PC-3 (cell line): Measurements from ENCODE around the gene EXD3. TPM values are rescaled to one million over a fixed set of nuclear protein-coding genes. Genes with fewer than 3 reads are reported as not detected.
"Not testable (repeated sequence)": the region's sequence is repeated elsewhere in the genome, so short reads cannot be mapped to it uniquely, and the experiment has no call there.

Experiments used
- ATAC-seq: fragments of 200-7000 bp; cut with Tn5 transposase; 2 replicates; pipeline ENCODE4 v1.9.1; 2020; ENCODE audit warnings: mild to moderate bottlenecking, moderate library complexity
- BruUV-seq: library from RNA; stranded (reverse); fragments of 400-500 nt; replicated peaks from 2 replicates; lab custom pipeline; 2021; lab: Mats Ljungman, UMichigan
- CTCF ChIA-PET: fragments of 300-600 bp; sonication (Branson Sonifier 250); formaldehyde crosslinking; loops from one replicate; lab custom pipeline; 2022; ENCODE audit warnings: antibody characterized with exemption; lab: Charles Lee
- POLR2A ChIA-PET: fragments of 300-600 bp; sonication (Branson Sonifier 250); formaldehyde crosslinking; loops from one replicate; lab custom pipeline; 2022; ENCODE audit warnings: antibody characterized with exemption; ENCODE audit not compliant: unreplicated experiment; lab: Charles Lee
- DNase-seq: peaks from one replicate; pipeline ENCODE4 v3.0.0-alpha.2; 2015
- H2AFZ ChIP-seq: fragments of 300-600 bp; sonication (generic); 2 replicates; pipeline ENCODE4 v1.6.0; 2016; ENCODE audit warnings: antibody characterized with exemption, low read length
- H3F3A ChIP-seq: fragments of 300-600 bp; sonication (generic); one replicate; pipeline ENCODE4 v1.6.0; 2017; ENCODE audit warnings: antibody characterized with exemption, low read length, control low read depth, mild to moderate bottlenecking; ENCODE audit not compliant: unreplicated experiment
- H3K27ac ChIP-seq: fragments of 300-600 bp; sonication (generic); 2 replicates; pipeline ENCODE4 v1.5.1; 2016; ENCODE audit warnings: mild to moderate bottlenecking, low read length
- H3K27me3 ChIP-seq: fragments of 300-600 bp; sonication (generic); 2 replicates; pipeline ENCODE4 v1.6.1; 2016; ENCODE audit warnings: low read length, mixed read lengths
- H3K36me3 ChIP-seq: fragments of 300-600 bp; sonication (generic); 2 replicates; pipeline ENCODE4 v1.6.1; 2016; ENCODE audit warnings: low read depth, mixed run types, low read length, mixed read lengths
- H3K4me1 ChIP-seq: fragments of 300-600 bp; sonication (generic); 2 replicates; pipeline ENCODE4 v1.5.1; 2016; ENCODE audit warnings: low read length; ENCODE audit not compliant: insufficient read depth
- H3K4me2 ChIP-seq: fragments of 300-600 bp; sonication (generic); 2 replicates; pipeline ENCODE4 v1.6.0; 2016; ENCODE audit warnings: low read length
- H3K4me3 ChIP-seq: fragments of 300-600 bp; sonication (generic); 2 replicates; pipeline ENCODE4 v1.5.1; 2016; ENCODE audit warnings: mild to moderate bottlenecking, low read length, mixed read lengths
- H3K79me2 ChIP-seq: fragments of 300-600 bp; sonication (generic); 2 replicates; pipeline ENCODE4 v1.6.1; 2017; ENCODE audit warnings: low read length, mixed read lengths
- H3K9ac ChIP-seq: fragments of 300-600 bp; sonication (generic); 2 replicates; pipeline ENCODE4 v1.6.0; 2016; ENCODE audit warnings: mild to moderate bottlenecking, low read length
- H3K9me2 ChIP-seq: fragments of 300-600 bp; sonication (generic); replicated peaks from 2 replicates; pipeline ENCODE4 v1.6.1; 2016; ENCODE audit warnings: mixed run types, low read length, mixed read lengths
- H3K9me3 ChIP-seq: fragments of 300-600 bp; sonication (generic); 2 replicates; pipeline ENCODE4 v1.6.1; 2016; ENCODE audit warnings: low read length, mixed read lengths
- H4K20me1 ChIP-seq: fragments of 300-600 bp; sonication (generic); 2 replicates; pipeline ENCODE4 v1.6.1; 2016; ENCODE audit warnings: low read length, mixed read lengths
- EZH2 ChIP-seq: fragments of 300-600 bp; sonication (generic); IDR thresholded peaks from one replicate; pipeline ENCODE4 v1.6.1; 2017; ENCODE audit warnings: antibody characterized with exemption, mild to moderate bottlenecking, low read length; ENCODE audit not compliant: unreplicated experiment
- EZH2phosphoT487 ChIP-seq: fragments of 300-600 bp; sonication (generic); IDR thresholded peaks from 2 replicates; pipeline ENCODE4 v1.6.1; 2018; ENCODE audit warnings: mild to moderate bottlenecking, antibody characterized with exemption, low read length, borderline replicate concordance
- intact Hi-C: fragments of 100-400 bp; cut with micrococcal nuclease; formaldehyde crosslinking; loops from 2 replicates; pipeline ENCODE4 v1.9.0; 2023
- total RNA-seq: library from RNA; depleted of rRNA; stranded (reverse); fragments of >200 nt; gene quantifications from 2 replicates; pipeline ENCODE4 v1.2.3, GENCODE V29; 2014
- TF ChIP-seq, protein P1 (sequence below): fragments of 300-600 bp; sonication (generic); conservative IDR thresholded peaks from 2 replicates; pipeline ENCODE4 v1.5.1; 2017; ENCODE audit warnings: antibody characterized with exemption, low read depth, mild to moderate bottlenecking, low read length

EXD3 gene
- total RNA-seq, 1 experiment from 2014 or later, result 1.9 TPM

DNA sequence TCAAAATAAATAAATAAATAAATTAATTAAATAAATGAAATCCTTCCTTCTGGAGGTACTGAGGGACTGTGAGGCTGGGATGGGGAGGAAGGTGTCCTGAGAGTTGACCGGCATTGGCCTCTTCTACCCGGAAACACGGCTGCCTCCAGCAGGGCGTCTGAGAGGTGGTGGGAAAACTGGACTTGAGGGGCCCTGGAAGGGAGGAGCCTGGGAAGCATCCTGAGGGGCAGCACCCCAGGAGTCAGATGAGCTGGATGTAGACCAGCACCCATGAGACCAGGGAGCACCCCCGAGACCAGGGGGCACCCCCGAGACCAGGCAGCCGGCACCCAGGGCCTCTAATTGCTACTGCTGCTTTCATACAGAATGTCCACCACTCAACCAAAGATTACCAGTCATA is 44.9 kb upstream of the EXD3 start:
- H3K4me1 ChIP-seq, result no peaks in the 10 kb centered on the region
- no peaks in the 10 kb centered on the region for H3K79me2 ChIP-seq
- no peak overlapping the region for H3K4me3 ChIP-seq
- DNase-seq (no peak), ATAC-seq (no peak)
- no peaks in the 10 kb centered on the region for H3K9me3 ChIP-seq
- H3F3A ChIP-seq, result no peaks in the 10 kb centered on the region
- H3K9me2 ChIP-seq, result no peaks in the 10 kb centered on the region
- no peak overlapping the region for H3K9ac ChIP-seq
- ChIA-PET CTCF (no interaction called here), POLR2A (no interaction called here)
- no peak overlapping the region for H3K4me2 ChIP-seq
- H3K27me3 ChIP-seq, result no peaks in the 10 kb centered on the region
- no peaks in the 10 kb centered on the region for H3K36me3 ChIP-seq
- intact Hi-C loops, result no loop called here
- H2AFZ ChIP-seq, result no peak overlapping the region
- H3K27ac ChIP-seq, result no peak overlapping the region
- TF ChIP-seq, protein P1, sequence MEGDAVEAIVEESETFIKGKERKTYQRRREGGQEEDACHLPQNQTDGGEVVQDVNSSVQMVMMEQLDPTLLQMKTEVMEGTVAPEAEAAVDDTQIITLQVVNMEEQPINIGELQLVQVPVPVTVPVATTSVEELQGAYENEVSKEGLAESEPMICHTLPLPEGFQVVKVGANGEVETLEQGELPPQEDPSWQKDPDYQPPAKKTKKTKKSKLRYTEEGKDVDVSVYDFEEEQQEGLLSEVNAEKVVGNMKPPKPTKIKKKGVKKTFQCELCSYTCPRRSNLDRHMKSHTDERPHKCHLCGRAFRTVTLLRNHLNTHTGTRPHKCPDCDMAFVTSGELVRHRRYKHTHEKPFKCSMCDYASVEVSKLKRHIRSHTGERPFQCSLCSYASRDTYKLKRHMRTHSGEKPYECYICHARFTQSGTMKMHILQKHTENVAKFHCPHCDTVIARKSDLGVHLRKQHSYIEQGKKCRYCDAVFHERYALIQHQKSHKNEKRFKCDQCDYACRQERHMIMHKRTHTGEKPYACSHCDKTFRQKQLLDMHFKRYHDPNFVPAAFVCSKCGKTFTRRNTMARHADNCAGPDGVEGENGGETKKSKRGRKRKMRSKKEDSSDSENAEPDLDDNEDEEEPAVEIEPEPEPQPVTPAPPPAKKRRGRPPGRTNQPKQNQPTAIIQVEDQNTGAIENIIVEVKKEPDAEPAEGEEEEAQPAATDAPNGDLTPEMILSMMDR, result no peak
- TF ChIP-seq EZH2phosphoT487 (no peak), EZH2 (no peak)
- H4K20me1 ChIP-seq, result no peaks in the 10 kb centered on the region
- no TSS peak for BruUV-seq

DNA sequence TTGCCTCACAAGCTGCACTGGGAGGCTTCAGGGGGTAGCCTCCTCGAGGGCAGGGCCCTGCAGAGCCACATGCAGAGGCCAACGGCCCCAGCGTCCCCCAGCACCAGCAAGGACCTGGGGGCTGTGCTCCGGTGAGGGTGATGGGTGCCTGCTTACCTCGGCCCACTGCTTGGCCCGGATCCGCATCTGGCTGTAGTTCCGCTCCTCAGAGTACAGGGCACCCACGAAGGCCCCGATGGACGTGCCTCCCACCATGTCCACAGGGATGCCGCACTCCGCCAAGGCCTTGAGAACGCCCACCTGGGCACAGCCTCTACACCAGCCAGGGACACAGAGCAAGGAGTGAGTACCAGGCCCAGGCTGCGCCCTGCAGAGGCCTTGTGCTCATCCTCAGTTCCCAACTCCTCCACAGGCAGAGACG is 44.2 kb upstream of the EXD3 start:
- no TSS peak for BruUV-seq
- no peak overlapping the region for H3K4me2 ChIP-seq
- intact Hi-C loops, result no loop called here
- no peaks in the 10 kb centered on the region for H3K27me3 ChIP-seq
- DNase-seq, result no peak
- H3K27ac ChIP-seq, result no peak overlapping the region
- no peaks in the 10 kb centered on the region for H4K20me1 ChIP-seq
- ATAC-seq, result no peak
- TF ChIP-seq, protein P1, result no peak
- TF ChIP-seq EZH2 (no peak), EZH2phosphoT487 (no peak)
- H3K9ac ChIP-seq, result no peak overlapping the region
- H3K4me1 ChIP-seq, result no peaks in the 10 kb centered on the region
- no peaks in the 10 kb centered on the region for H3K9me3 ChIP-seq
- H3K79me2 ChIP-seq, result no peaks in the 10 kb centered on the region
- no peaks in the 10 kb centered on the region for H3K36me3 ChIP-seq
- H2AFZ ChIP-seq, result no peak overlapping the region
- POLR2A ChIA-PET, result no interaction called here
- no peaks in the 10 kb centered on the region for H3F3A ChIP-seq
- H3K4me3 ChIP-seq, result no peak overlapping the region
- H3K9me2 ChIP-seq, result no peaks in the 10 kb centered on the region
- CTCF ChIA-PET, result no interaction called here

DNA sequence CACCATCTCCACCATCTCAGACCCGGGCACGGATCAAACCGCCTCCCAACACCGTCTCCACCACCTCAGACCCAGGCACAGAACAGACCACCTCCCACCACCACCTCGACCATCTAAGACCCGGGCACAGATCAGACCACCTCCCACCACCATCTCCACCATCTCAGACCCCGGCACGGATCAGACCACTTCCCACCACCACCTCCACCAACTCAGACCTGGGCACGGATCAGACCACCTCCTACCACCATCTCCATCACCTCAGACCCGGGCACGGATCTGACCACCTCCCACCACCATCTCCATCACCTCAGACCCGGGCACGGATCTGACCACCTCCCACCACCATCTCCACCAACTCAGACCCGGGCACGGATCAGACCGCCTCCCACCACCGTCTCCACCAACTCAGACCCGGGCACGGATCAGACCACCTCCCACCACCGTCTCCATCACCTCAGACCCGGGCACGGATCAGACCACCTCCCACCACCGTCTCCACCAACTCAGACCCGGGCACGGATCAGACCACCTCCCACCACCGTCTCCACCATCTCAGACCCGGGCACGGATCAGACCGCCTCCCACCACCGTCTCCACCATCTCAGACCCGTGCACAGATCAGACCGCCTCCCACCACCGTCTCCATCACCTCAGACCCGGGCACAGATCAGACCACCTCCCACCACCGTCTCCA is 43.6 kb upstream of the EXD3 start:
- H3K79me2 ChIP-seq, POLR2A ChIA-PET, H3F3A ChIP-seq, intact Hi-C loops, CTCF ChIA-PET, H3K27ac ChIP-seq, H4K20me1 ChIP-seq, H3K9ac ChIP-seq, DNase-seq, H3K4me3 ChIP-seq, ATAC-seq, H3K9me3 ChIP-seq, H3K4me2 ChIP-seq, H3K9me2 ChIP-seq, H3K4me1 ChIP-seq, BruUV-seq, H2AFZ ChIP-seq, H3K36me3 ChIP-seq, H3K27me3 ChIP-seq: not testable (repeated sequence)
